OCI-LY1 (cell line): ENCODE results near the gene FERMT1.

Experiments
- H2AFZ ChIP-seq: fragments of 200-600 bp; sonication (generic), shearing (Covaris generic); 2 replicates; pipeline ENCODE4 v1.6.0; 2014; ENCODE audit warnings: antibody characterized with exemption, mild to moderate bottlenecking, low read length
- H3F3A ChIP-seq: fragments of 200-600 bp; sonication (generic), shearing (Covaris generic); 2 replicates; pipeline ENCODE4 v1.6.0; 2014; ENCODE audit warnings: mild to moderate bottlenecking, antibody characterized with exemption, low read length, moderate library complexity; ENCODE audit not compliant: insufficient read depth
- H3K27ac ChIP-seq: fragments of 200-600 bp; sonication (generic); 2 replicates; pipeline ENCODE4 v1.5.1; 2014; ENCODE audit warnings: low read length, mixed run types, mild to moderate bottlenecking, low read depth; ENCODE audit not compliant: poor library complexity, severe bottlenecking
- H3K27me3 ChIP-seq: fragments of 200-600 bp; sonication (generic); 2 replicates; pipeline ENCODE4 v1.6.0; 2014; ENCODE audit warnings: antibody characterized with exemption, mild to moderate bottlenecking, low read length, moderate library complexity; ENCODE audit not compliant: insufficient read depth
- H3K36me3 ChIP-seq: fragments of 200-600 bp; sonication (generic); 2 replicates; pipeline ENCODE4 v1.6.1; 2014; ENCODE audit warnings: mild to moderate bottlenecking, antibody characterized with exemption, low read length, moderate library complexity, mixed read lengths; ENCODE audit not compliant: insufficient read depth
- H3K4me1 ChIP-seq: fragments of 200-600 bp; sonication (generic); 2 replicates; pipeline ENCODE4 v1.5.1; 2014; ENCODE audit warnings: mild to moderate bottlenecking, low read length, moderate library complexity; ENCODE audit not compliant: insufficient read depth, severe bottlenecking
- H3K4me2 ChIP-seq: fragments of 200-600 bp; sonication (generic), shearing (Covaris generic); 2 replicates; pipeline ENCODE4 v1.6.1; 2014; ENCODE audit warnings: low read length
- H3K4me3 ChIP-seq: fragments of 200-600 bp; sonication (generic); 2 replicates; pipeline ENCODE4 v1.5.1; 2014; ENCODE audit warnings: low read length, low read depth, mild to moderate bottlenecking, mixed read lengths; ENCODE audit not compliant: poor library complexity, severe bottlenecking
- H3K79me2 ChIP-seq: fragments of 200-600 bp; shearing (Covaris generic); 2 replicates; pipeline ENCODE4 v1.6.1; 2016; ENCODE audit warnings: mixed run types, low read length, mixed read lengths; ENCODE audit not compliant: insufficient read depth
- H3K9ac ChIP-seq: fragments of 200-600 bp; sonication (generic), shearing (Covaris generic); 2 replicates; pipeline ENCODE4 v1.6.1; 2014; ENCODE audit warnings: mild to moderate bottlenecking, low read length, mixed read lengths
- H3K9me2 ChIP-seq: fragments of 200-600 bp; sonication (generic), shearing (Covaris generic); 2 replicates; pipeline ENCODE4 v1.6.1; 2014; ENCODE audit warnings: low read depth, mild to moderate bottlenecking, low read length, mixed read lengths
- H3K9me3 ChIP-seq: fragments of 200-600 bp; shearing (Covaris generic); 2 replicates; pipeline ENCODE4 v1.6.1; 2014; ENCODE audit warnings: low read length, mixed read lengths
- H4K20me1 ChIP-seq: fragments of 200-600 bp; sonication (generic), shearing (Covaris generic); 2 replicates; pipeline ENCODE4 v1.6.0; 2016; ENCODE audit warnings: mild to moderate bottlenecking, low read length; ENCODE audit not compliant: insufficient read depth
- EZH2 ChIP-seq: fragments of 200-600 bp; sonication (generic), shearing (Covaris generic); IDR thresholded peaks from 2 replicates; pipeline ENCODE4 v1.8.0; 2017; ENCODE audit warnings: borderline replicate concordance, mixed run types, mild to moderate bottlenecking, antibody characterized with exemption, low read length, moderate library complexity, mixed read lengths
- TF ChIP-seq, protein P1 (sequence below): fragments of 200-600 bp; sonication (generic), shearing (Covaris generic); IDR thresholded peaks from 2 replicates; pipeline ENCODE4 v1.5.1; 2017; ENCODE audit warnings: mild to moderate bottlenecking, antibody characterized with exemption, low read length, moderate library complexity, mixed read lengths

FERMT1 gene

DNA sequence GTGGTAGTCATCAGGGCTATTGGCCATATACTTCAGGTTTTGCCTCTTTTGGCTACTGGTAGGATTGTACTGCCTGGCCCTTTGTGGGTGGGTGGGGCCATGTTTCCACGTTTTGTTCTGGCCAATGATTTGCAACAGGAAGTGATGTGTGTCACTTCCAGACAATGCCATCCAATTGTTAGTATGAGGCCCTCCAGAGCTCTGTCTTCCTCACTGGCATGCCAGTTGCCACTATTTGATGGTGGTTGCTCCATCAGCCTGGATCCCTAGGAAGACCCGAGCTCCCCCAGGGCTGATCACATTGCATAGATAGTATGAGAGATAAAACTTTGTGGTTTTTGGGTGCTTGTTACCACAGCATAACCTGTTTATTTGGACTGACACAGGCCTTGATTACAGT, 61.3 kb downstream of the FERMT1 start:
- no peak overlapping the region for H3K27ac ChIP-seq
- no peak overlapping the region for H3K4me2 ChIP-seq
- H3K9ac ChIP-seq, result no peak overlapping the region
- no peak for TF ChIP-seq EZH2
- TF ChIP-seq, protein P1, sequence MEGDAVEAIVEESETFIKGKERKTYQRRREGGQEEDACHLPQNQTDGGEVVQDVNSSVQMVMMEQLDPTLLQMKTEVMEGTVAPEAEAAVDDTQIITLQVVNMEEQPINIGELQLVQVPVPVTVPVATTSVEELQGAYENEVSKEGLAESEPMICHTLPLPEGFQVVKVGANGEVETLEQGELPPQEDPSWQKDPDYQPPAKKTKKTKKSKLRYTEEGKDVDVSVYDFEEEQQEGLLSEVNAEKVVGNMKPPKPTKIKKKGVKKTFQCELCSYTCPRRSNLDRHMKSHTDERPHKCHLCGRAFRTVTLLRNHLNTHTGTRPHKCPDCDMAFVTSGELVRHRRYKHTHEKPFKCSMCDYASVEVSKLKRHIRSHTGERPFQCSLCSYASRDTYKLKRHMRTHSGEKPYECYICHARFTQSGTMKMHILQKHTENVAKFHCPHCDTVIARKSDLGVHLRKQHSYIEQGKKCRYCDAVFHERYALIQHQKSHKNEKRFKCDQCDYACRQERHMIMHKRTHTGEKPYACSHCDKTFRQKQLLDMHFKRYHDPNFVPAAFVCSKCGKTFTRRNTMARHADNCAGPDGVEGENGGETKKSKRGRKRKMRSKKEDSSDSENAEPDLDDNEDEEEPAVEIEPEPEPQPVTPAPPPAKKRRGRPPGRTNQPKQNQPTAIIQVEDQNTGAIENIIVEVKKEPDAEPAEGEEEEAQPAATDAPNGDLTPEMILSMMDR, result no peak
- no peaks in the 10 kb centered on the region for H3K79me2 ChIP-seq
- H3K4me1 ChIP-seq, result no peaks in the 10 kb centered on the region
- H3K9me3 ChIP-seq, result no peaks in the 10 kb centered on the region
- H3K4me3 ChIP-seq, result no peak overlapping the region
- no peaks in the 10 kb centered on the region for H4K20me1 ChIP-seq
- H3K36me3 ChIP-seq, result no peaks in the 10 kb centered on the region
- H3F3A ChIP-seq, result no peaks in the 10 kb centered on the region
- no peak overlapping the region for H2AFZ ChIP-seq
- H3K9me2 ChIP-seq, result no peaks in the 10 kb centered on the region
- H3K27me3 ChIP-seq, result no peaks in the 10 kb centered on the region

DNA sequence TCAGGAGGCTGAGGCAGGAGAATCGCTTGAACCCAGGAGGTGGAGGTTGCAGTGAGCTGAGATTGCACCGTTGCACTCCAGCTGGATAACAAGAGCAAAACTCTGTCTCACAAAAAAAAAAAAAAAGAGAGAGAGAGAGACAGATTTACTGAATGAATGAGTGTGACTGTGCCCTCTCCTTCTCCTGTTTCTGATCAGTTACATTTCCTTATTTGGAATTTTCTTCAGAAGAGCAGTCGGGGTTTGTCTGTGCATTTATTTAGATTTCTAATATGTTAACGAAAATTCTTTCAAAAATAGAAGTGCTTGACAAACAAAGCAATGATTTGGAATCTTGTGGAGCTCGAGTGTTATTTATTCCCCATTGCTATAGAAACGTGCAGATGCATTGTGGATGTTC, 62.6 kb downstream of the FERMT1 start:
- Histone ChIP-seq H4K20me1 (no peaks in the 10 kb centered on the region), H3K9me2 (no peaks in the 10 kb centered on the region), H3F3A (no peaks in the 10 kb centered on the region), H3K27ac (no peak overlapping the region), H3K4me2 (no peak overlapping the region), H3K27me3 (no peaks in the 10 kb centered on the region), H3K36me3 (no peaks in the 10 kb centered on the region), H3K4me3 (no peak overlapping the region), H2AFZ (no peak overlapping the region), H3K4me1 (no peaks in the 10 kb centered on the region), H3K9me3 (no peaks in the 10 kb centered on the region), H3K9ac (no peak overlapping the region), H3K79me2 (no peaks in the 10 kb centered on the region)
- no peak for TF ChIP-seq EZH2
- TF ChIP-seq, protein P1, result no peak

DNA sequence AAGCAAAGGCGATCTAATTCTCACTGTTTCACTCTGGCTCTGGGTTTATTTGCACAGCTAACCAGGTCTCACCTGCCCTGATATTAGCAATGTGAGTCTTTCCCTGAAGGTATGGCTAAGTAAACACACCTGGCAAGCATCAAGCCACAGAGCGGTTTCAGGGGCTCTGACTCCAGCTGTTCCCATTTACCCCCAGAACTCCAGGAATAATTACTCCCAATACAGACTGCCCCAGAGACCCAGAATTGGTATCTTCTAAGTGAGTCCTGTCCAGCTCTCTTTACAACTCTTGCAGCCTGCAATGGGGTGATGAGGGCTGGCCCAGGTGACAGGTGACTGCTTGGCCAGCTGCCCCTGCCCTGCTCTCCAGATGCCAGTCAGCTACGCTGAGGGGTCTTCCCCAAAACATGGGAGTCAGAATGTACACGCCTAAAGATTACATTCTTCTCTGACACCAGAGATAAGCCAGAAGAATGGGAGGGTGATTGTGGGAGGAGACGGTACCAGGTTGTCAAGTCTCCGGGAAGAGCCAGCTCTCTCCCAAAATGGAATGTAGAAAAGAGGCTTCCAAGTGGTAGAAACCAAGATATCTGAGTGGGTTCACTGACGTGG, 64.0 kb downstream of the FERMT1 start:
- Histone ChIP-seq H3K79me2 (no peaks in the 10 kb centered on the region), H3K27me3 (no peaks in the 10 kb centered on the region), H3K27ac (no peak overlapping the region), H3K36me3 (no peaks in the 10 kb centered on the region), H4K20me1 (no peaks in the 10 kb centered on the region), H2AFZ (no peak overlapping the region), H3K4me3 (no peak overlapping the region), H3K9me3 (no peaks in the 10 kb centered on the region), H3K4me2 (no peak overlapping the region), H3K9ac (no peak overlapping the region), H3K4me1 (no peaks in the 10 kb centered on the region), H3F3A (no peaks in the 10 kb centered on the region), H3K9me2 (no peaks in the 10 kb centered on the region)
- no peak for TF ChIP-seq EZH2
- TF ChIP-seq, protein P1, result no peak
